T-helper 1 cell treated with Interleukin-12 subunit alpha and Interleukin-12 subunit beta and Interleukin-4 antibody, amounts not matched to agents 30 μg/mL and 1 μg/mL, for 36 hours (primary cell): ENCODE data around the gene TBC1D9B.

ENCODE experiments used
- H3K27ac Mint-ChIP-seq: one replicate; pipeline ENCODE4 v1.8.0; 2021; ENCODE audit warnings: mild to moderate bottlenecking, mixed read lengths
- H3K27me3 Mint-ChIP-seq: one replicate; pipeline ENCODE4 v1.8.0; 2021; ENCODE audit warnings: low read depth, mixed read lengths
- H3K36me3 Mint-ChIP-seq: one replicate; pipeline ENCODE4 v1.8.0; 2021; ENCODE audit warnings: low read depth, mixed read lengths
- H3K4me1 Mint-ChIP-seq: one replicate; pipeline ENCODE4 v1.8.0; 2021; ENCODE audit warnings: low read depth, mixed read lengths
- H3K4me3 Mint-ChIP-seq: one replicate; pipeline ENCODE4 v1.8.0; 2021; ENCODE audit warnings: mild to moderate bottlenecking, moderate library complexity, mixed read lengths
- H3K9me3 Mint-ChIP-seq: one replicate; pipeline ENCODE4 v1.8.0; 2021; ENCODE audit warnings: mixed read lengths

The TBC1D9B gene

DNA sequence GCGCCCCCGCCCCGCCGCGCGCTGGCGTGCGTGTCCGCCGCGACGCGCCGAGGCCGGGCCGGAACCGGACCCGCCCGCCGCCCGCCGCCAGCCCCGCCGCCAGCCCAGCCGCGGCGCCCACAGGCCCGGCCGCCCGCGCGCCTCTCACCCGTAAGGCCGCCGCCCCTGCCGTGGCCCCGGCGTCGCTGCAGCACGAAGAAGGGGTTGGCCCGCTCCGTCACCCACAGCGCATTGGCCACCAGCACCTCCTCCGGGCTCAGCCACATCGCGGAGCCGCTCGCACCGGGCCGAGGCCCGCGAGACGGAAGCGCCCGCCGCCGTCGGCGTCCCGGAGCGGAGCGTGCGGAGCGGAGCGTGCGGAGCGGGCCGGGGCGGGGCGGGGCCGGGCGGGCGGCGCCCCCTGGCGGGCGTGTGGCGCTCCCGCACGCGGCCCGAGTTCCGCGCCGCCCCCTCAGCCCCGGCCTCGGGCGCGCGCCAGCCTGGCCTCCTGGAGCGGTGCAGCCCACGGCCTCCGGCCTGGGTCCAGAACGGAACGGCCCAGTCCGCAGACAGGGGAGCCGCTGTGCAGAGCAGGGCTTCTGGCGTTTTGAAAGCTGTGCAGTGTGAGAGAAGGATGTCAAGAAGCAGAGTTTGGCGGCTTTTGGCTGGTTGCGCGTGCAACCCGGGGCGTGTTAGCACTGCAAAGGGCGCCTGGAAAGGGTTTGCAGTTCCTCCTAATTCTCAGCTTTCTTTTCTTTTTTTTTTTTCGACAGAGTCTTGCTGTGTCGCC, at the start of gene TBC1D9B:
TBC1D9B (minus strand) TSS at position 342 of the 769 bp plus-strand sequence; CDS start at position 266, 76 bp downstream.
- Mint-ChIP-seq H3K4me1 (peaks cover 8% of the 10 kb centered on the region), H3K36me3 (peaks cover 12% of the 10 kb centered on the region), H3K27ac (peak within 1 kb of the TSS; percentile 87), H3K9me3 (no peaks in the 10 kb centered on the region), H3K27me3 (no peaks in the 10 kb centered on the region), H3K4me3 (peak within 1 kb of the TSS; percentile 93)

DNA sequence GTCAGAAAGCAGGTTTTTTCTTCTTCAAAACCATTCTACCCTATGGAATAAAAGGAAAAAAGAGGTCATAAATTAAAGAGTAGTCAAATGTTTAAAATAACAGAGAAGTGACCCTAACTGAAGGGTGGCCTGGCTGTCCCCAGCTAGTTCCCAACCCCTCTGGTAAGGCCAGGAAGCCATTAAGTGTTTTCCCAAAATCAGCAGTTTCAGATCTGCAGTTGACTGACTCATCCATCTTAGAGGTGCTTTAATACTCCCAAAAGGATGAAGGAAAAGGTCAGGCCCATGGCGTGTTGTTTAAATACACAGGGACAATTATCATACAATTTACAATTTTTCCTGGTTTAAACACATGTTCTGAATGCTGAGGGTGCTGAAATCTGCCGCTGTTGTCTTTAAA, 47.9 kb upstream of the TBC1D9B start:
- no peaks in the 10 kb centered on the region for H3K36me3 Mint-ChIP-seq
- no peak overlapping the region for H3K4me3 Mint-ChIP-seq
- H3K27me3 Mint-ChIP-seq = peaks cover 12% of the 10 kb centered on the region
- H3K9me3 Mint-ChIP-seq = no peaks in the 10 kb centered on the region
- no peaks in the 10 kb centered on the region for H3K4me1 Mint-ChIP-seq
- H3K27ac Mint-ChIP-seq = no peak overlapping the region

DNA sequence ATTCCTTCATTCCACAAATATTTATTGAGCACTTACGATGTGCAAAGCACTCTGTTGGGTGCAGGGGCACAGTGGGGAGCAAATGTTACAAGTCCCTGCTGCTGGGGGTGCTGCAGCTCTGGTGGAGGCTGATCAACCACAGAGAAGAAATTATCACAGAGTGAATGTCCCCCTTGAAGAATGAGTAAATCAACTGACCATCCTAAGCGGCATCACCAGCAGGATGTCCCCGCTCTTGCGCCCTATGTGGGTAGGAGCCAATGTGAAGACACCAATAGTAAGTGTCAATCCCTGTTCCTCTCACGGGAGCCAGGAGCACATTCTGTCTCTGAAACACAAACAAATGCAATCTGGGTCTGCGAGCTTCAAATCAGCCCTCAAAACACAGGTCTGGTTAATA, 47.4 kb upstream of the TBC1D9B start:
- no peak overlapping the region for H3K27ac Mint-ChIP-seq
- H3K4me1 Mint-ChIP-seq = no peaks in the 10 kb centered on the region
- H3K27me3 Mint-ChIP-seq = peaks cover 13% of the 10 kb centered on the region
- H3K9me3 Mint-ChIP-seq = no peaks in the 10 kb centered on the region
- H3K4me3 Mint-ChIP-seq = no peak overlapping the region
- no peaks in the 10 kb centered on the region for H3K36me3 Mint-ChIP-seq

DNA sequence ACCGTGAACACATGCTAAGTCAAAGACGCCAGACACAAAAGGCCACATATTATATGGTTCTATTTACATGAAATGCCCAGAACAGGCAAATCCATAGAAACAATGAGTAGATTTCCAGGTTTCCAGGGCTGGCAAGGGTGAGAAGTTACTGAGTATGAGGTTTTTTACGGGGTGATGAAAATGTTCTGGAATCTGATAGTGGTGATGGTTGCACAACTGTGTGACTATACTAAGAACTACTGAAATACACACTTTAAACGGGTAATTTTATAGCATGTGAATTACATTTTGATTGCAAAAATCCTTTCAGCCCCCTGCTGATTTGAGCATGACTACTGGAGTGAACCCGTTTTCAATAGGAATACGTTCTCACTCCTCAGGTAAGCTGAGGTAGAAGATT, 46.7 kb upstream of the TBC1D9B start:
- H3K4me1 Mint-ChIP-seq = no peaks in the 10 kb centered on the region
- peaks cover 13% of the 10 kb centered on the region for H3K27me3 Mint-ChIP-seq
- H3K36me3 Mint-ChIP-seq = no peaks in the 10 kb centered on the region
- H3K9me3 Mint-ChIP-seq = no peaks in the 10 kb centered on the region
- no peak overlapping the region for H3K4me3 Mint-ChIP-seq
- H3K27ac Mint-ChIP-seq = no peak overlapping the region

DNA sequence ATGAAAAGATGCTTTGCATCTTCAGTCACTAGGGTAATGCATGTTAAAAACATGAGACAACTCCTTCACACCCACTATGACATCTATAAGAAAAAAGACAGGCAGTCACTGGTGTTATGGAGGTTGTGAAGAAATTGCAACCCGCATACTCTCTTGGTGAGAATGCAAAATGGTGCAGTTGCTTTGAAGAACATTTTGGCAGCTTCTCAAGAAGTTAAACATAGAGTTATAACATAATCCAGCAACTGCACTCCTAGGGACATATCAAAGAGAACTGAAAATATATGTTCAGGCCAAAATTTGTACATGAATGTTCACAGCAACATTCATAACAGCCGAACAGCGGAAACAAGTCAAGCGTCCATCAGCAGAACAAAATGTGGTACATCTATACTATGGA, 46.3 kb upstream of the TBC1D9B start:
- Mint-ChIP-seq H3K36me3 (no peaks in the 10 kb centered on the region), H3K27me3 (peaks cover 13% of the 10 kb centered on the region), H3K4me3 (no peak overlapping the region), H3K27ac (no peak overlapping the region), H3K4me1 (no peaks in the 10 kb centered on the region), H3K9me3 (no peaks in the 10 kb centered on the region)

DNA sequence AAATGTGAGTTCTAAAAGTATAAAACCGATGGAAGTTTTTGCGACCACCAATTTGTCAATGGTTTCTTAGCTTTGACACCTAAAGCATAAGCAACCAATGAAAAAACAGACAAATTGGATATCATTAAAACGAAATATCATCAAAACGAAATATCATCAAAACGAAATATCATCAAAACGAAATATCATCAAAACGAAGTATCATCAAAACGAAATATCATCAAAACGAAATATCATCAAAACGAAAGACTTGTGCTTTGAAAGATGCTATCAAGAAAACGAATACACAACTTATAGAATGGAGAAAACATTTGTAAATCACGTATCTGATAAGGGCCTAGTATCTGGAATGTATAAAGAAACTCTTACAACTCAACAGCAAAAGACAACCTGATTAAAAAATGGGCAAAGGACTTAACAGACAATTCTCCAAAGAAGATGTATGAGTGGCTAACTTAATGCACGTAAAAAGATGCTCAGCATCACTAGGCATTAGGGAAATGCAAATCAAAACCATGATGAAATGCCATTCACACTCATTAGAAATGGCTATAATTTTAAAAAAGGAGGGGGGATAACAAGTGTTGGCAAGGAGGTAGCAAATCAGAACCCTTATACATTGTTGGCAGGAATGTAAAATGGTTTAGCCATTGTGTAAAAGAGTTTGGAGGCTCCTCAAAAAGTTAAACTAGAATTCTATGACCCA, 29.4 kb upstream of the TBC1D9B start:
- Mint-ChIP-seq H3K36me3 (no peaks in the 10 kb centered on the region), H3K4me3 (no peak overlapping the region), H3K9me3 (no peaks in the 10 kb centered on the region), H3K27ac (no peak overlapping the region), H3K4me1 (no peaks in the 10 kb centered on the region), H3K27me3 (peaks cover 8% of the 10 kb centered on the region)

DNA sequence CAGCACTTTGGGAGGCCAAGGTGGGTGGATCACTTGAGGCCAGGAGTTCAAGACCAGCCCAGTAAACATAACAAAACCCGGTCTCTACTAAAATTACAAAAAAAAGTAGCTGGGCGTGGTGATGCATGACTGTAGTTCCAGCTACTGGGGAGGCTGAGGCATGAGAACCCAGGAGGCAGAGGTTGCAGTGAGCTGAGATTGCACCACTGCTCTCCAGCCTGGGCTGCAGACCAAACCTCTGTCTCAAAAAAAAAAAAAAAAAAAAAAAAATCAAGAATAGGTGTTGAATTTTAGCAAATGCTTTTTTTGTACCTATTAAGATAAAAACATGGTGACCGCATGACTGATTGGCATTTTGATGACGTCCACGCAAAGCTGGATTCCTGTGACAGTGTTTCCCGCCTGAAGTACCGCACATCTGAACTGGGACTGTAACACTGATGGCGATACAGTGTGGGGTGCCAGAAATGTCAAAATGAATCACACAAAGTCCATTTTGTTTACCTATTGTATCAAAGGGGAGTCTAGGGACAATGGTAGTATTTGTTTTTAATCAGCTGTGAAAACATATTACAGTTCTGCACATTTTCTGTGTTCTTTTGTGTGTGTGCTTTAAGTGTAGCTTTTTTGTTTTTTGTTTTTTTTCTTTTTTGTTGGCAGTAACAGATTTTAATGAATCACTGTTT, 23.2 kb upstream of the TBC1D9B start:
- H3K27me3 Mint-ChIP-seq = no peaks in the 10 kb centered on the region
- H3K9me3 Mint-ChIP-seq = no peaks in the 10 kb centered on the region
- H3K4me3 Mint-ChIP-seq = no peak overlapping the region
- H3K27ac Mint-ChIP-seq = no peak overlapping the region
- H3K4me1 Mint-ChIP-seq = no peaks in the 10 kb centered on the region
- H3K36me3 Mint-ChIP-seq = no peaks in the 10 kb centered on the region

DNA sequence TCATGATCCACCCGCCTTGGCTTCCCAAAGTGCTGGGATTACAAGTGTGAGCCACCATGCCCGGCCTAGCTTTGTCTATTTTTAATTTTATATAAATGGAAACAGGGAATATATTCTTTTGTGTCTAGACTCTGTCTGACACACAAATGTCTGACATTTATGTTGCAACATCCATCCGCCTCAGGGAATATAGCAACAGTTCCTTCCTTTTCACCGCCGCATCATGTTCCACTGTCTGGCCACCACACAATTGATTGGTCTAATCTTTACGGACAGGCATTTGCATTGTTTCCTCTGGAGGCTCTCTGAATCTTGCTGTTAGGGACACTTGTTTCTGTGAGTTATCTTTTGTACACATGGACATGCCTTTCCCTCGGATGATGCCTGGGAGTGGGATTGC, 20.1 kb upstream of the TBC1D9B start:
- no peaks in the 10 kb centered on the region for H3K4me1 Mint-ChIP-seq
- no peaks in the 10 kb centered on the region for H3K27me3 Mint-ChIP-seq
- H3K4me3 Mint-ChIP-seq = no peak overlapping the region
- H3K36me3 Mint-ChIP-seq = no peaks in the 10 kb centered on the region
- no peak overlapping the region for H3K27ac Mint-ChIP-seq
- H3K9me3 Mint-ChIP-seq = no peaks in the 10 kb centered on the region

DNA sequence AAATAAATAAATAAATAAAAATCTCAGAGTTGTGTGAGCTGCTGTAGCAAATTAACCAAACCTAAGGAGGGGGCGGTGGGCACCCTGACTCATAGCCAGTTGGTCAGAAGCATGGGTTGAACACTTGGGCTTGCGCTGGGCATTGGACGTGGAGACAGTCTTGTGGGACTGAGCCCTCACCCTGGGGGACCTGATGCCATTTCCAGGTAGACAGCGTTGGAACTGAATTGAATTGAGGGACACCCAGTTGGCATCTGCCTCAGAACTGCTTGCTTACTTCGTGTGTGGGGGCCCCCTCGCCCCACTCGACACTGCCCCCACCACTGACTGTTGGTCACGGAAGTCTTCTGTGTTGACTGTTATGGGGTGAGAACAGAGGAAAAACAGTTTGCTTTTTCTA, 19.0 kb upstream of the TBC1D9B start:
- no peaks in the 10 kb centered on the region for H3K4me1 Mint-ChIP-seq
- no peak overlapping the region for H3K27ac Mint-ChIP-seq
- no peaks in the 10 kb centered on the region for H3K36me3 Mint-ChIP-seq
- no peak overlapping the region for H3K4me3 Mint-ChIP-seq
- no peaks in the 10 kb centered on the region for H3K9me3 Mint-ChIP-seq
- H3K27me3 Mint-ChIP-seq = no peaks in the 10 kb centered on the region

DNA sequence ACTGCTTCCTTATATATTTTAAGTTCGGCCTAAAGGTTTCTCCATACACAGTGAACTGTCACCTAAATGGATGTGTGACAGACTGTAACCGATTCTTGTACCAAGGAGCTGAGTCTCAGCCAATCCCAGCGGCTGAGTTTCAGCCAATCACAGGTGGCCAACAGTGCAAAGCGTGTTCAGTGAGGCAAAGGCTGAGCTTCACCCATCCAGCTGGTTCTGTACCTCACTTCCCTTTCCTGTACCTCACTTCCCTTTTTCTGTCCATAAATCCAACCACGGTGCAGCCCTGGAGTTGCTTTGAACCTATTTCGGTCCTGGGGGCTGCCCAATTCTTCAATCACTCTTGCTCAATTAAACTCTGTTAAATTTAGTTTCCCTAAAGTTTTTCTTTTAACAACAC, 15.7 kb upstream of the TBC1D9B start:
- H3K4me3 Mint-ChIP-seq = no peak overlapping the region
- no peaks in the 10 kb centered on the region for H3K4me1 Mint-ChIP-seq
- H3K36me3 Mint-ChIP-seq = no peaks in the 10 kb centered on the region
- H3K9me3 Mint-ChIP-seq = no peaks in the 10 kb centered on the region
- H3K27ac Mint-ChIP-seq = no peak overlapping the region
- H3K27me3 Mint-ChIP-seq = no peaks in the 10 kb centered on the region

DNA sequence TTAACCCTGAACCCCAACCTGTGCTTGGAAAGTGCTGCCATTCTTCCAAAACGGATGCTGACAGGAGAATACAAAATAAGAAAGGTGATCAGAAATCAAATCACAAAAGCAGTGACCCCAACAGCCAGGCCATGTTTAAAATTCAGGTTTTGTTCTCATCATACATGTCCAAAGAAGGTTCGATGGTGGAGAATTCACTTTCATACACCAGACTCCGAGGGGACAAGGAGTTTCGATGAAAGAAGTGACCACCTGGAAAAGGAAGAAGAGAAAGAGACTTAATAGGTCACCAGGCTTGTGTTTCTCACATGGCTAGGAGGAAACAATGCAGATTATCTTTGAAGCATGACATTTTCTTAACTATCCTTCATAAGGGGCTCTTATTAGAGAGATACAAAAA, 12.5 kb upstream of the TBC1D9B start:
- Mint-ChIP-seq H3K4me1 (no peaks in the 10 kb centered on the region), H3K27me3 (peaks cover 3% of the 10 kb centered on the region), H3K4me3 (no peak overlapping the region), H3K9me3 (no peaks in the 10 kb centered on the region), H3K36me3 (no peaks in the 10 kb centered on the region), H3K27ac (no peak overlapping the region)

DNA sequence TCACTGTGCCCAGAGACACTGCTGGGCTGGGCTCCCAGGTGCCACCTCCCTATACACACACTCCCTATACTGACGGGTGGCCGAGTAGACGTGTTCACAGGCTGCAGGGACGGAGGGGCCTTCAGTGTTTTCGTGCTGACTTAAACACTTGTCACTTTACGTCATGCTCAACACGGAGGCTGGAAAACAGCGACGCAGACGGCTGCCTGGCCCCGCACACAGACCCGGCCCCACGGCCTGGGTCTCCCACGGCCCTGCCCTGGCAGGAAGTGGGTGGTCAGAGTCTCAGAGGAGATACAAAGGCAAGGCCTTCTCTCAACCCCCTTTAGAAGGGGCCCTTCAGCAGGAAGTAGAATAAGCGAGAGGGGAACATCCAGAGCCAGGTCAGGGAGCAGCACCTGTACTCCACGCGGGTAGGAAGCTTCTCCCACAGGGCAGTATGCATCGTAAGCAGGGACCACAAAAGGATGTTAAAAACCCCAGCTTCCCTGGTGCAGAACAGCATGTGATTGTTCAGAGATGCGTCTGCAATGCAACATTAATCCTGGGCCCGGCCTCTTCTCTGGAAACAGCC, 11.9 kb upstream of the TBC1D9B start:
- Mint-ChIP-seq H3K27me3 (peaks cover 3% of the 10 kb centered on the region), H3K36me3 (no peaks in the 10 kb centered on the region), H3K27ac (no peak overlapping the region), H3K9me3 (no peaks in the 10 kb centered on the region), H3K4me3 (no peak overlapping the region), H3K4me1 (no peaks in the 10 kb centered on the region)

DNA sequence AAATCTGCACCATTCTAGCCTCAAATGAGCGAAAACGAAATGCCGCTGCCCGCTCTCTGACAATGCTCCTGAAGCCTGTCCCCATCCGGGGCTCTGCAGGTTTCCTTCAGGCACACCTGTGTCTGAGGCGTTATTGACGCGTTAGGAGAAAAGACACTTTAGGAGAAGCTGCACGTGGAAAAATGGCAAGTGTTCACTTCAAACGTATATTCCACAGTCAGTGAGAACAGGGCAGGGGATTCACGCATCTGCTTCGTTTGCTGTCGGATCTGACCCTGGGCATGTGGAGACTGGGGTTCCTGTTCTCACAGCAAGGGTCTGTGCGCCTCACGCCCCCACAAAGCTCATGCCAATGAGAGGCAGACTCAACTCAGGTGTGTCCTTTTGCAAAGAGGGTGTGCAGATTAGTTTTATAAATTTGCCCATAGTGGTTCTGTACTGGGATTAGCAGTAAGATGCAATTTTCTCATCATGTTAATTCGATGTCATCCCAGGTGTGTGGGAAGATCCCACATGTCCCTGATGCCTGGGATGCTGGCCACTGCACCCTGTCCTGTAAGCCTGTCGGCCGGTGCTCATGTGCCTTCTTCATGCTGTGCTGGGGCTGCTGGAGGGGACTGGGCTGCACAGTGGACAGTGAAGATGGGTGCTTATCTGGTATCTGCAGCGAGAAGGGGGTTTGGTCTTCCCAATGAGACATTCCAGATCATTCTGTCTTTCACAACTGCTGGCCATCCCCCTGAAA, 11.2 kb upstream of the TBC1D9B start:
- Mint-ChIP-seq H3K27ac (no peak overlapping the region), H3K36me3 (no peaks in the 10 kb centered on the region)

DNA sequence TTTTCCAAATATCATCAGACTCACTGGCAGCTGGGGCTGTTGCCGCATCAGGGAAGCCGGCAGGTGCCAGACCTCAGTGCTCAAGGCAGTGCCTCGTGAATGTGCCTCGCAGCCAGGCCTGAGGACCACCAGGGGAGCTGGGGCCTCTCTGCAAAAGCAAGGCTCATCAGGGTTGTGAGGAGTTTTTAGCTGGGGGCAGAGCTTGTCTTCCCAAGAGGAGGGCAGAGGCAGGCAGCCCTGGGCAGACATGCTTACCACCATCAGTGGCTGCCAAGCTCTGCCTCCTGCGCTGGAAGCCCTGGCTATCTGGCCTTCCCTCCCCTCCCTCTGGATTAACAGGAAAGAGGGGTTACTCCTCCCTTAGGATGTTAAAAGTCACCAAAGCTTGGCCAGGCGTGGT, 8.8 kb upstream of the TBC1D9B start:
- Mint-ChIP-seq H3K27me3 (peaks cover 3% of the 10 kb centered on the region), H3K4me1 (no peaks in the 10 kb centered on the region), H3K9me3 (no peaks in the 10 kb centered on the region), H3K36me3 (no peaks in the 10 kb centered on the region), H3K4me3 (no peak overlapping the region), H3K27ac (no peak overlapping the region)

More for the DNA sequence above, 11.2 kb upstream of the TBC1D9B start:
- Mint-ChIP-seq H3K4me3 (no peak overlapping the region), H3K9me3 (no peaks in the 10 kb centered on the region), H3K27me3 (peaks cover 3% of the 10 kb centered on the region), H3K4me1 (no peaks in the 10 kb centered on the region)
